ENCODE data around the gene USP34.
A peak's percentile ranks its signal among the peaks of the same experiment; 100 is the strongest.
"Not testable (repeated sequence)": the region's sequence is repeated elsewhere in the genome, so short reads cannot be mapped to it uniquely, and the experiment has no call there.

Gene USP34

DNA sequence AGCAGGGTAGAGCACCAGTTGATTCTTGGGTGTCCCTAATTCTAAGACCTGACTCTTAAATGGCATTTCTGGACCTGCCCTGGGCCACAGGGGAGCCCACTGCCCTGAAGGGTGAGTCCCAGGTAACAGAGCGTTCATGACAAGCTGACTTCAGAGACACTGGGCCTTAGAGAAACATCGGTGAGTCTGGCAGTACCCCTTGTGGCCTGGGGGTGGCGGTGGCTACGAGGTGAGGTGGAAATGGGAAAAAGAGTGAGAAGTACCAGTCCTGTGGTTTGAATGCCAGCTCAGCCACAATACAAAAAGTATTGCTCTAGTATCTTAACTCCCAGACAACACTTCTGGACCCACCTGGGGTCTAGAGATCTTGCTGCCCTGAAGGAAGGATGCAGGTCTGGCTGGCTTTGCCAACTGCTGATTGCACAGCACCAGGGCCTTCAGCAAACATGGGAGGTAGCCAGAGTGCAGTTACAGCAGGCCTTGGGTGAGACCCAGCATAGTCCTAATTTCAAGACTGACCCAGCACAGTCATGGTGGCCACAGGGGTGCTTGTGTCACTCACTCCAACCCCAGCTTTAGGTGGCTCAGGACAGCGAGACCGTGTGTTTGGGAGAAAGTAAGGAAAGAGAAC is 44.5 kb downstream of the USP34 start:
- peak; percentile 74 for DNase-seq

- DNase-seq, result no peak
Observed at GRCh38 chr2:61425605-61426155, 45.2 kb downstream of the USP34 start.

GRCh38 chr2:61423714-61424113 is 47.2 kb downstream of the USP34 start:
- no peak for DNase-seq

DNA sequence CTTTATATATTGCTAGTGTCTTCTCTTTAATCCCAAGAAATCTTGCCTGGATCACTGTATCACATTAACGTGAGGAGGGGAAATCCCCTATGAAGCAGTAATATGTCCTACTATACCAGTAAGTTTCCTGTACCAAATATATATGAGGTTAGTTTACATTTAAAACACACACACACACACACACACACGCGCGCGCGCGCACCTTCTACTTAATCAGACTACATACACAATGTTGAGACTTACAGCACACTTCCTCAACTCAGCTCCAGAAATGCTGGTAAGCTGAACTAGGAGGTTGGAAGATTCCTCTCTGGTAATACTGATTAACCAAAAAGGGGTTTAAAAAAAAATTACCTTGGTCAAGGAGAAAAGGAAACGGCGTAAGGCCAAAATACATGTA is 49.3 kb downstream of the USP34 start:
- DNase-seq, result peak; percentile 33

- DNase-seq, result no peak
Observed at GRCh38 chr2:61420991-61421544, 49.8 kb downstream of the USP34 start.

- no peak for DNase-seq
Observed at GRCh38 chr2:61419570-61419969, 51.3 kb downstream of the USP34 start.

- DNase-seq, result no peak
Observed at GRCh38 chr2:61419129-61419528, 51.8 kb downstream of the USP34 start.

GRCh38 chr2:61416871-61417645 is 53.8 kb downstream of the USP34 start:
- DNase-seq, result no peak

DNA sequence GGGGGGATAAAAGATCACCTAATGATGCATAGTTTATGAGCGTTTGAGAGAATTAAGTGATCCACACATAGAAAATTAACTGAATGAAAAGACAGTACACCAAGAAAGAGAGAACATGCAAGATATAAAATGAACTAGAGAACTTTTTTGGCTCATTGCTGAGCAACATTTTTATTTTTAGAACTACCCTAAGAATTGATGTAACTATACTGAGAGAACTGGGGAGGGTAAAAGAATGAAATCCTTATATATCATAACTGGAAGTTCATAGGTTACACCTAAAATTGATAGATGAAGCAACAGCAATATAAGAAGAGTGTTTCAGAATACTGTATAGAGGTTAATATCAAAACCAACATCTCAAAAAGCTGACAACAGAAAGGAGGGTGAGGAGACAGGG is 55.6 kb downstream of the USP34 start:
- no peak for DNase-seq

DNA sequence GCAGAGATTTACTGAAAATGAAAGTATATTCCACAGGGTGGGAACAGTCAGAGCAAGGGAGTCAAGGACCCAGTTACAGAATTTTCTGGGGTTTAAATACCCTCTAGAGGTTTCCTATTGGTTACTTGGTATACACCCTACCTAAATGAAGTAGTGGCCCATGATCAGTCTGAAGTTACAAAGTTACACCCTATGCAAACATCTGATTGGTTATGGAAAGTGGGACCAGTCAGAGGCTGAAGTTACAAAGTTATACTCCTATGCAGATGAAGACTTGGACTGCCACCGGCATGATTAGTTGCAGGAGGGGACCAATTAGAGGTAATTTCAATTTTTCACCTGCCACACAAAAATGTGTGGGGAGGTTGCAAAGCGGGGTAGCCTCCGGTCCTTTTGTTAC is 56.2 kb downstream of the USP34 start:
- no peak for DNase-seq

DNA sequence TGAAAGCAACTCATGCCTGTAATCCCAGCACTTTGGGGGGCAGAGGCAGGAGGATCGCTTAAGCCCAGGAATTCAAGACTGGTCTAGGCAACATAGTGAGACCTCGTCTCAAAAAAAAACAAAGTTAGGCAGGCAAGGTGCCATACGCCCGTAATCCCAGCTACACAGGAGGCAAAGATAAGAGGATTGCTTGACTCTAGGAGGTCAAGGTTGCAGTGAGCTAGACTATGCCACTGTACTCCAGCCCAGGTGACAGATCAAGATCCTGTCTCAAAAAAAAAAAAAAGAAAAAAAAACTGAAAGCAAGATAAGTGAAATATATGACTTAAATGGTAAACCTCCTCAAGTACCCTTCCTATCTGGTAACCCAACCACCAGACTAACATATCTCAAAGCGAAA is 59.8 kb downstream of the USP34 start:
- DNase-seq, result no peak

GRCh38 chr2:61410185-61410584 is 60.7 kb downstream of the USP34 start:
- no peak for DNase-seq

DNA sequence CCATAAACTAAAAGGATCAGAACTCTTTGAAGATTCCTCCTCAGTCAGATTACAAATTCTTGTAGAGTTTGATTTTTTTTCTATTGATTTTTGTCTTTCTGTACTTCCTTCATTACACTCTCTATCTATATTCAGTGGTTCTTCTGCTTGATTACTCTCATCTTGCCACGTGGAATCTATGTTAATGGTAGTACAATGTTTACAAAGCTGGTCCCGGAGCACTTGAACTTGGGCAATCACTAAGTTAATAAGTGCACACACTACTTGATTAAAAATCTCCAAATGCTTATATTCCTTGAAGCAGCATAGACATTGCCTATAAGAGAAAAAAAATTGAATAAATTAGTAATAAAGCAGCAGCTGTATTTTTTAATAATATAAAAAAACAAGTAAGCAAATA is 65.1 kb downstream of the USP34 start:
- no peak for DNase-seq

- DNase-seq, result no peak
Observed at GRCh38 chr2:61404438-61404837, 66.4 kb downstream of the USP34 start.

DNA sequence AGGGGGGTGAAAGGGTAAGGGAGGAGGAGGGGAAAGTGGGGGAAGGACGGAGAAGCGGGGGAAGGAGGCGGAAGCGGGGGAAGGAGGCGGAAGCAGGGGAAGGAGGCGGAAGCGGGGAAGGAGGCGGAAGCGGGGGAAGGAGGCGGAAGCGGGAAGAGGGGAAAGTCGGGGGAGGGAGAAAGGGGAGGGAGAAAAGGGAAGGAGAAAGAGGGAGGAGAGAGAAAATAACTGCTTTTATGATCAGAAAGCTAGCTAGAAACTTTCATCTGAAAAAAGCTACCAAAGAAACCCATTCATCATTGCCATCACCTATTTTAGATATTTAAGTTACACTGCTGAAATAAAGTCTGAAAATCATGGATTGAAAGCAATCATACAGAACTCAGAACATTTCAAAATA is 72.5 kb downstream of the USP34 start:
- no peak for DNase-seq

- DNase-seq, result no peak
Observed at GRCh38 chr2:61396005-61396404, 74.9 kb downstream of the USP34 start.

DNA sequence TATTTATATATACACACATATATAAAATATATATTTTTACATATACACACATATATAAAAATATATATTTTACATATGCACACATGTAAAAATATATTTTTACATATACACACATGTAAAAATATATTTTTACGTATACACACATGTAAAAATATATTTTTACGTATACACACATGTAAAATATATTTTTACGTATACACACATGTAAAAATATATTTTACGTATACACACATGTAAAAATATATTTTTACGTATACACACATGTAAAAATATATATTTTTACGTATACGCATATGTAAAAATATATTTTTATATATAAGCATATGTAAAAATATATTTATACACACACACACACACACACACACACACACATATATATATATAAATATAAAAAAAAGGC is 83.3 kb downstream of the USP34 start:
- DNase-seq, result not testable (repeated sequence)

DNA sequence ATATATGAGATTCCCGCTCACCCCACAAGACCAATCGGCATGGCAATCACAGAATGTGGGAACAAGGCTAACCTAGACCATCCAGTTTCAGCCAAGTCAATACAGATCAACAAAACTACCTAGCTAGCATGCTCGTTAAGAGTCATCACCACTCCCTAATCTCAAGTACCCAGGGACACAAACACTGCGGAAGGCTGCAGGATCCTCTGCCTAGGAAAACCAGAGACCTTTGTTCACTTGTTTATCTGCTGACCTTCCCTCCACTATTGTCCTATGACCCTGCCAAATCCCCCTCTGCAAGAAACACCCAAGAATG is 90.0 kb downstream of the USP34 start:
- not testable (repeated sequence) for DNase-seq

DNA sequence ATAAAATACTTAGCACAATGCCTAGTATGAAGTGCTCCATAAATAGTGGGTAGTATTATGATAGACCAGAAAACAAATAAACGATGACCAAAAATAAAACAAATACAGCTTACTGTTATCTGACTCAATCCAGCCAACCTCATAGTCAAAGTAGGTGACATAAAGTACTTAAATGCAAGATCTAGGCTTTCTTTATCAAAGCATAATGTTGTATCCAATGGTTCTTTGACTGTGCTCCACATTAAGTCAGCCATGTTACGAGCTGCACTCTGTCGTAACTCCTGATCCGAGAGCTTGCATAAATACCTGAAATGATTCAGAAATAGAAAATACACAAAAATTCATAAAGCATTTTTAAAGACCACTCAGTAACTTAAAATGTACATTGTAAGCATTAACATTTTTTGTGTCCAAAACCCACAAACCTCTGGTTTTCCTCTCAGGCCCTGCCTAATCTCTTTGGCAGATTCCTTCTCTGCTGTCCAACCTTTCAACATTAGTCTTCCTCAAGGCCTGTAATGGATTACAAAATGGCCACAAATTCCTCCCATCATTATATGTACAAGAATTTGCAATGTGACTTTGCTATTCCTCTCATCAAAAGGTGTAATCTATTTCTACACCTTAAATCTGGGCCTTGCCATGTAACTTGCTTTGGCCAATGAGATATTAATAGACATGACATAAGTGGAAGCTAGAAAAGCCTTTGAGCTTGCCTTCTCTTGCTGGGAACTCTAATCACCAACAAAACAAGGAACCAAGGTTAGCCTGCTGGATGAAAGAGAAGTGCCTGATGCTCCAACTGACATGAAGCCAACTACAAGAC is 90.6 kb downstream of the USP34 start:
- DNase-seq, result no peak

DNA sequence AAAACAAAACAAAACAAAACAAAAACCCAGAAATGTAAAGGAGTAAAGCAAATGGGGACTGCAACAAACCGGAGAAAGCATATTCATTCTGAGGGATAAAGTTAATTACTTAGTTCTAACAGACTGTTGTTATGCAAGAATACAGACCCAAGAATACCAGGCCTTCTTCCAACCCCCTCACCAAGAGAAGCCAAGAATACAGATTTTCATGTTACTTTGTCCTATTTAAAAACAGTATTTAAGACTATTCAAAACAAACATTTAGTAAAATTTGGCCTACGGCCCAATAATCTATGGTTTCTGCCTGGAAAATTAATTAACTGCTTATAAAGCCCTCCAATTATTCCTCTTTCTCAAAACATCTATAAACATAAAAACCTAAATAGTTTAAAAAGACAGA is 91.4 kb downstream of the USP34 start:
- no peak for DNase-seq

DNA sequence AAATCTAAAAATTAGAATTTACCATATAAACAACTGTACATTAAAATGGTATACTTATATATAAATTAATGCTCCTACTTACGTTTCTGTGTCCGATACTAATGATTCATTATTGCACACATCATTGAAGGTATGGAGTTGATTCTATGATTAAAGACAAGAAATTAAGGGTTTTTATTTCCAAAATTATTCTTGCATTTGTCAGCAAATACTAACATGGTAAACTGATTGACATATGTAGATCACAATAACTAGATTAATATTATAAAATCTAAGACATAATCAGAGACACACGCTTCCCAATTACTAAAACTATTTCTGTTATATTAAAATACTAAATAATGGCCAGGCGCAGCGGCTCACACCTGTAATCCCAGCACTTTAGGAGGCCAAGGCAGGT is 92.6 kb downstream of the USP34 start:
- no peak for DNase-seq

- DNase-seq, result no peak
Observed at GRCh38 chr2:61377046-61377445, 93.8 kb downstream of the USP34 start.

- DNase-seq, result no peak
Observed at GRCh38 chr2:61376211-61376610, 94.7 kb downstream of the USP34 start.

Data from activated CD4-positive, alpha-beta T cell treated with anti-CD3 and anti-CD28 coated beads, Interleukin-2, amount 50 U/mL, for 1 hour (primary cell).